Fibroblast of lung (primary cell): ENCODE results near the gene NDUFAB1. TPM values are rescaled to one million over a fixed set of nuclear protein-coding genes. Genes with fewer than 3 reads are reported as not detected.
A peak's percentile ranks its signal among the peaks of the same experiment; 100 is the strongest.
"Not testable (repeated sequence)": the region's sequence is repeated elsewhere in the genome, so short reads cannot be mapped to it uniquely, and the experiment has no call there.

Source experiments
- DNase-seq, 2 donors: peaks; one replicate each; pipeline versions ENCODE4 v3.0.0 to v3.0.0-alpha.2; 2010; ENCODE audit warnings: low read depth in 2 of 2
- H2AFZ ChIP-seq: 2 replicates; pipeline ENCODE4 v1.5.1; 2012; ENCODE audit warnings: low read length, control low read depth, inconsistent platforms
- H3K27ac ChIP-seq: 2 replicates; pipeline ENCODE4 v1.5.1; 2011; ENCODE audit warnings: low read length, control low read depth; ENCODE audit not compliant: insufficient read depth
- H3K27me3 ChIP-seq: 2 replicates; pipeline ENCODE4 v1.5.1; 2011; ENCODE audit warnings: mild to moderate bottlenecking, low read length; ENCODE audit not compliant: control insufficient read depth, insufficient read depth
- H3K36me3 ChIP-seq: 2 replicates; pipeline ENCODE4 v1.5.1; 2011; ENCODE audit warnings: low read length; ENCODE audit not compliant: control insufficient read depth, insufficient read depth
- H3K4me1 ChIP-seq: 2 replicates; pipeline ENCODE4 v1.5.1; 2011; ENCODE audit warnings: low read length; ENCODE audit not compliant: control insufficient read depth, insufficient read depth; ENCODE audit errors: extremely low read depth
- H3K4me2 ChIP-seq: 2 replicates; pipeline ENCODE4 v1.5.1; 2011; ENCODE audit warnings: low read length, control low read depth; ENCODE audit not compliant: insufficient read depth; ENCODE audit errors: extremely low read depth
- H3K4me3 ChIP-seq, 4 experiments: fragments of 200-600 bp in 1 of 4; sonication (generic) in 1 of 4; replicated peaks in 1 of 4; 2 replicates each; pipeline ENCODE4 v1.5.1; 2011 to 2016; ENCODE audit warnings: low read length in 4 of 4, low read depth in 3 of 4, mild to moderate bottlenecking in 3 of 4, control low read depth in 2 of 4, inconsistent platforms in 1 of 4, mixed read lengths in 1 of 4; ENCODE audit not compliant: insufficient read depth in 1 of 4; ENCODE audit errors: control extremely low read depth in 1 of 4
- H3K79me2 ChIP-seq: 2 replicates; pipeline ENCODE4 v1.5.1; 2012; ENCODE audit warnings: mild to moderate bottlenecking, low read length, inconsistent platforms; ENCODE audit not compliant: control insufficient read depth, insufficient read depth
- H3K9ac ChIP-seq: 2 replicates; pipeline ENCODE4 v1.5.1; 2011; ENCODE audit warnings: mild to moderate bottlenecking, low read length, control low read depth; ENCODE audit not compliant: insufficient read depth
- H3K9me3 ChIP-seq: 2 replicates; pipeline ENCODE4 v1.5.1; 2012; ENCODE audit warnings: low read depth, low read length; ENCODE audit not compliant: control insufficient read depth, insufficient read depth
- H4K20me1 ChIP-seq: 2 replicates; pipeline ENCODE4 v1.5.1; 2011; ENCODE audit warnings: low read length; ENCODE audit not compliant: control insufficient read depth, insufficient read depth; ENCODE audit errors: extremely low read depth
- CTCF ChIP-seq, 2 donors: IDR thresholded peaks in 1 of 2; conservative IDR thresholded peaks in 1 of 2; 1 replicate in 1 of 2; 2 replicates in 1 of 2; pipeline ENCODE4 v1.5.1; 2011 to 2012; ENCODE audit warnings: low read length in 2 of 2, control low read depth in 1 of 2, inconsistent platforms in 1 of 2, low read depth in 1 of 2, mild to moderate bottlenecking in 1 of 2
- EZH2 ChIP-seq: IDR thresholded peaks from 2 replicates; pipeline ENCODE4 v1.5.1; 2012; ENCODE audit warnings: low read length, control low read depth, mild to moderate bottlenecking; ENCODE audit errors: missing control alignments
- polyA plus RNA-seq, 2 donors: library from polyadenylated mRNA; depleted of rRNA in 1 of 2; stranded (reverse) in 1 of 2; unstranded in 1 of 2; fragments of >200 nt; gene quantifications; 2 replicates each; pipeline ENCODE4 v1.2.1, GENCODE V29; 2011 to 2012; ENCODE audit warnings: missing spikeins in 1 of 2
- total RNA-seq: library from RNA; depleted of rRNA; stranded (reverse); fragments of >200 nt; gene quantifications from 2 replicates; pipeline ENCODE4 v1.2.1, GENCODE V29; 2014

Gene NDUFAB1
- total and polyA plus RNA-seq, 2 donors (not counting 1 experiment from before 2014, with no cell fraction given), result 98.4 to 105 TPM

- peak overlapping the region; percentile 89 for H3K9ac ChIP-seq
- H3K4me3 ChIP-seq, result peak overlapping the region; percentile 65 to 100 (median 93)
- H2AFZ ChIP-seq, result peak overlapping the region; percentile 59
- no peaks in the 10 kb centered on the region for H3K9me3 ChIP-seq
- H3K27ac ChIP-seq, result peak overlapping the region; percentile 80
- no peaks in the 10 kb centered on the region for H3K27me3 ChIP-seq
- peak; percentile 6 to 11 for DNase-seq
- H3K36me3 ChIP-seq, result peaks cover 7% of the 10 kb centered on the region
- H3K4me1 ChIP-seq, result peaks cover 2% of the 10 kb centered on the region
- H3K79me2 ChIP-seq, result peaks cover 34% of the 10 kb centered on the region
- H3K4me2 ChIP-seq, result peak overlapping the region; percentile 97
- TF ChIP-seq CTCF (conservative IDR thresholded peaks at IDR 0.05 in 1 of 2, IDR thresholded peaks at IDR 0.05 in 1 of 2; ENCODE audit: low read depth in 1 of 2, low read length in 2 of 2), result no peak
- no peak for TF ChIP-seq EZH2
- H4K20me1 ChIP-seq, result no peaks in the 10 kb centered on the region
Measured at GRCh38 chr16:23640615-23640930, 44.5 kb upstream of the NDUFAB1 start.

GRCh38 chr16:23635958-23636357 is 39.8 kb upstream of the NDUFAB1 start:
- Histone ChIP-seq H2AFZ (no peak overlapping the region), H4K20me1 (no peaks in the 10 kb centered on the region), H3K79me2 (peaks cover 14% of the 10 kb centered on the region), H3K4me2 (no peak overlapping the region), H3K27me3 (no peaks in the 10 kb centered on the region), H3K36me3 (peaks cover 7% of the 10 kb centered on the region), H3K4me3 (no peak overlapping the region), H3K27ac (no peak overlapping the region), H3K9me3 (no peaks in the 10 kb centered on the region), H3K4me1 (peaks cover 2% of the 10 kb centered on the region), H3K9ac (no peak overlapping the region)
- no peak for DNase-seq
- TF ChIP-seq EZH2, result no peak
- no peak for TF ChIP-seq CTCF (conservative IDR thresholded peaks at IDR 0.05 in 1 of 2, IDR thresholded peaks at IDR 0.05 in 1 of 2; ENCODE audit: low read depth in 1 of 2, low read length in 2 of 2)

- Histone ChIP-seq H2AFZ (no peak overlapping the region), H3K9ac (no peak overlapping the region), H3K79me2 (no peaks in the 10 kb centered on the region), H3K9me3 (no peaks in the 10 kb centered on the region), H3K4me1 (no peaks in the 10 kb centered on the region), H4K20me1 (no peaks in the 10 kb centered on the region), H3K27ac (no peak overlapping the region), H3K36me3 (peaks cover 7% of the 10 kb centered on the region), H3K4me2 (no peak overlapping the region), H3K4me3 (no peak overlapping the region), H3K27me3 (no peaks in the 10 kb centered on the region)
- TF ChIP-seq CTCF (conservative IDR thresholded peaks at IDR 0.05 in 1 of 2, IDR thresholded peaks at IDR 0.05 in 1 of 2; ENCODE audit: low read depth in 1 of 2, low read length in 2 of 2), result no peak
- no peak for TF ChIP-seq EZH2
- DNase-seq, result no peak
Measured at GRCh38 chr16:23634461-23635036, 38.4 kb upstream of the NDUFAB1 start.

- not testable (repeated sequence) for H3K9ac ChIP-seq, H3K36me3 ChIP-seq, H2AFZ ChIP-seq, H3K27me3 ChIP-seq, H3K79me2 ChIP-seq, H3K4me3 ChIP-seq, H3K27ac ChIP-seq, H3K9me3 ChIP-seq, H3K4me2 ChIP-seq, H3K4me1 ChIP-seq, H4K20me1 ChIP-seq, DNase-seq
Measured at GRCh38 chr16:23631874-23632273, 35.8 kb upstream of the NDUFAB1 start.
